Measurements from ENCODE around the gene MAN1A1.
"Not testable (repeated sequence)": the region's sequence is repeated elsewhere in the genome, so short reads cannot be mapped to it uniquely, and the experiment has no call there.

MAN1A1 gene

GRCh38 chr6:119349361-119350201 lies at the start of gene MAN1A1:
TSS of gene MAN1A1 (minus strand) at chr6:119349761. CDS start at chr6:119349065, 696 bp downstream.
- peak; percentile 89 for ATAC-seq
- peak; percentile 92 for DNase-seq

- no peak for ATAC-seq
- DNase-seq, result no peak
These were observed 45.6 kb upstream of the MAN1A1 start for GRCh38 chr6:119395192-119395591.

GRCh38 chr6:119390247-119390793 lies 40.8 kb upstream of the MAN1A1 start:
- ATAC-seq, result no peak
- DNase-seq, result no peak

- DNase-seq, result no peak
- no peak for ATAC-seq
These were observed 36.4 kb upstream of the MAN1A1 start for GRCh38 chr6:119385994-119386393.

- DNase-seq, result no peak
- ATAC-seq, result no peak
These were observed 34.9 kb upstream of the MAN1A1 start for GRCh38 chr6:119384444-119384843.

GRCh38 chr6:119379809-119380208 lies 30.2 kb upstream of the MAN1A1 start:
- ATAC-seq, result no peak
- no peak for DNase-seq

GRCh38 chr6:119377043-119377442 lies 27.5 kb upstream of the MAN1A1 start:
- not testable (repeated sequence) for ATAC-seq, DNase-seq

- DNase-seq (no peak), ATAC-seq (no peak)
These were observed 20.5 kb upstream of the MAN1A1 start for GRCh38 chr6:119370080-119370479.

GRCh38 chr6:119368921-119369320 lies 19.4 kb upstream of the MAN1A1 start:
- ATAC-seq (no peak), DNase-seq (no peak)

- no peak for DNase-seq
- no peak for ATAC-seq
These were observed 11.6 kb upstream of the MAN1A1 start for GRCh38 chr6:119361209-119361608.

- ATAC-seq (no peak), DNase-seq (no peak)
These were observed 10.8 kb upstream of the MAN1A1 start for GRCh38 chr6:119360262-119360915.

GRCh38 chr6:119355890-119356289 lies 6.3 kb upstream of the MAN1A1 start:
- ATAC-seq (no peak), DNase-seq (no peak)

GRCh38 chr6:119355157-119355556 lies 5.6 kb upstream of the MAN1A1 start:
- ATAC-seq, result no peak

GRCh38 chr6:119353696-119354095 lies 4.1 kb upstream of the MAN1A1 start:
- DNase-seq (no peak), ATAC-seq (no peak)

More at GRCh38 chr6:119355157-119355556, 5.6 kb upstream of the MAN1A1 start:
- DNase-seq, result no peak

- ATAC-seq (no peak), DNase-seq (no peak)
These were observed 2.4 kb upstream of the MAN1A1 start for GRCh38 chr6:119352001-119352400.

GRCh38 chr6:119350952-119351372 lies 1.4 kb upstream of the MAN1A1 start:
- ATAC-seq (no peak), DNase-seq (no peak)

- DNase-seq (peak; percentile 53), ATAC-seq (peak; percentile 32)
These were observed 816 bp upstream of the MAN1A1 start for GRCh38 chr6:119350202-119350951.

GRCh38 chr6:119348748-119349360 lies 707 bp downstream of the MAN1A1 start:
- DNase-seq (peak; percentile 41), ATAC-seq (no peak)

- ATAC-seq, result peak; percentile 6
- peak; percentile 70 for DNase-seq
These were observed 1.3 kb downstream of the MAN1A1 start for GRCh38 chr6:119348096-119348747.

- DNase-seq (peak; percentile 51), ATAC-seq (no peak)
These were observed 2.0 kb downstream of the MAN1A1 start for GRCh38 chr6:119347466-119348095.

GRCh38 chr6:119346936-119347335 lies 2.6 kb downstream of the MAN1A1 start:
- no peak for DNase-seq
- ATAC-seq, result no peak

All from stimulated activated naive CD8-positive, alpha-beta T cell treated with anti-CD3 and anti-CD28 coated beads, Interleukin-15, Interleukin-2, amounts not matched to agents 100 U/mL and 50 U/mL, for 24 hours (primary cell).